ENCODE measurements around the gene URGCP.
"Not testable (repeated sequence)": the region's sequence is repeated elsewhere in the genome, so short reads cannot be mapped to it uniquely, and the experiment has no call there.

Gene URGCP

GRCh38 chr7:43872406-43873110 lies 33.8 kb downstream of the URGCP start:
- DNase-seq, result peak; percentile 59 to 85 (median 76)

GRCh38 chr7:43871064-43871463 lies 35.3 kb downstream of the URGCP start:
- DNase-seq, result no peak

DNA sequence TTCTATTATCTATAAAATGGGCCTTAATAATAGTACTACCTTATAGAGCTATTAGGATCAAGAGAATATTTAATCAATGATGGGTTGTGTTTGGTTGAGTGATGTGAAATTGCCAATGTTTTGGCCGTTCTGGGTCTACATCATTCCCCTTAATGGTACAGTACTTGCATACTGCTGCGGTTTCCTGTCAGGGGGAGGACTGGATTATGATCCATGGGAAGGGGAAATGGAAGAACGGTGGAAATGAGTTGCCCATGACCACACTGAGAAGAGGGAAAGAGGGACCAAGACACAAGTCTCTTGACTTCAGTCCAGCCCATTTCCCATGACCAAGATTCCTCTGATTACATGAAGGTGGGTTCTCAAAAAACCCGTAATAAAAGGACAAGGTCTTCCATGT lies 36.1 kb downstream of the URGCP start:
- peak in 2 of 3 donors; percentile 13 to 30 for DNase-seq

GRCh38 chr7:43869867-43870240 lies 36.5 kb downstream of the URGCP start:
- DNase-seq, result peak; percentile 91 to 97 (median 96)

DNA sequence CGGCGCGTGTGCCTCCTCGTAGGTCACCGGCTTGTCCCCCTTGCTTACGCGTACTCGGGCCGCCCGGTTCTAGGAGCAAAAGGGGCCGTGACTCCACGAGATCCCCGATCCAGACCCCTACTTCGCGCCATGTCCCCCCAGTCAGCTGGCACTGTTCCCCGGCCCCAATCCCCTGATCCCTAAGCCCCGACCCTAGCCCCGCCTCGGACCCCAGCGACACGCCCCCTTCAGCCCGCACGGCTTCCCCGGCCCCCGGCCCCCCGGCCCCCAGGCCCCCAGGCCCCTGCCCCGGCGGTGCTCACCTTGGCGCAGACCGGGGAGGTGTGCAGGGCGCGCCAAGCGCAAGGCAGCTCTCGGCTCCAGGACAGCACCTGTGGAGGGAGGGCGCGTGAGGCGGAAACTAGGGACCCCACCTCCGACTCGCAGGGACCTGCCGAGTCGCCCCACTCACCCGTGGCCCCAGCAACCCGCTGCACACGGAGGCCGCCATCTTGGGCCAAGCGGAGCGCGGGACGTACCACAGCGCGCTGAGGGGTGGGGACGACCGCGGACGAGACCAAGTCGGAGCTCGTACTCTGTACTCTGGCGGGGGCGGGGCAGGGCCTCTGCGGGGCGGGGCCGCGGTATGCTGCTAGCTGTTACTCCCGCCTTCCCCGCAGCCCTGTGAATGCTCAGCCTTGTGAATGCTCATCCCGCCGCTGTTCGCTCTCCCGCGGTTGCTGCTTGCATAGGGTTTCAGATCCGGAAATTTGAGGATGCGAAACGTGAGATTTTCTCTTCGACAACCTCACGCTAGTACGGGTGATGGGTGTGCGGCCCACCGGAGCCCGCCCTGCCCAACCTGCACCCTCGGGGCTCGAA lies 37.2 kb downstream of the URGCP start, which contains the start of gene MRPS24:
Gene MRPS24, minus strand, starts transcription at position 512 of the 861 bp plus-strand sequence. Its CDS starts 22 bp downstream, at position 490.
- peak; percentile 94 to 98 (median 98) for DNase-seq

GRCh38 chr7:43868681-43869005 lies 37.8 kb downstream of the URGCP start:
- no peak for DNase-seq

GRCh38 chr7:43868181-43868580 lies 38.2 kb downstream of the URGCP start:
- DNase-seq, result no peak

DNA sequence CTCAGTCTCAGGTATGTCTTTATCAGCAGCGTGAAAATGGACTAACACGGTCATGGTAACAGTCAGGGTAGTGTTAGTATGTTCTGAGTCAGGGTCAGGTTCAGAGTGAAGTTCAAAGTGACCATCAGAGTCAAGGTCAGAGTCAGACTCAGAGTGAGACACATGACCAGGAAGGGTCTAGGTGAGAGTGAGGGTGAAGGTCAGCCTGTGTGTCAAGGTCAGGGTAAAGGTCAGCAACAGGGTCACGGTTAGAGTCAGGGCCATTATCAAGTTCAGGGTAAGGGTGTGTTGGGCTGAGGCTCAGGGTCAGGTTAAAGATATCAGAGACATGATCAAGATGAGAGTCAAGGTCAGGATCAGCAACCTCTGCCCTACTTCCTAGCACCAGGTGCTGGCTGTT lies 41.1 kb downstream of the URGCP start:
- DNase-seq, result no peak

- no peak for DNase-seq
Measured at GRCh38 chr7:43864126-43864525, 42.3 kb downstream of the URGCP start.

DNA sequence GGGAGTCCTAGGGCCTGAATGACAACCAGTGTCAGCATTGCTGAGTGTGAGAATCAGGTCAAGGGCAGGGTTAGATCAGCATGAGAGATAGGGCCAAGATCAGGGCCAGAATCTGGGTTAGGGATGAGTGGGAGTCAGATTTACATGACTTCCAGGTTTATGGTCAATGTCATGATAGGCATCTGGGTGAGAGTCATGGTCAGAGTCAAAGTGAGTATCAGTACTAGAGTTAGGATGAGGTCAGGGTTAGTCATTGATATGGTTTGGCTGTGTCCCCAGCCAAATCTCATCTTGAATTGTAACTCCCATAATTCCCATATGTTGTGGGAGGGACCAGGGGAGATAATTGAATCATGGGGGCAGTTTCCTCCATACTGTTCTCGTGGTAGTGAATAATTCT lies 49.4 kb downstream of the URGCP start:
- DNase-seq, result peak; percentile 28 to 60 (median 35)

GRCh38 chr7:43856316-43856715 lies 50.1 kb downstream of the URGCP start:
- no peak for DNase-seq

DNA sequence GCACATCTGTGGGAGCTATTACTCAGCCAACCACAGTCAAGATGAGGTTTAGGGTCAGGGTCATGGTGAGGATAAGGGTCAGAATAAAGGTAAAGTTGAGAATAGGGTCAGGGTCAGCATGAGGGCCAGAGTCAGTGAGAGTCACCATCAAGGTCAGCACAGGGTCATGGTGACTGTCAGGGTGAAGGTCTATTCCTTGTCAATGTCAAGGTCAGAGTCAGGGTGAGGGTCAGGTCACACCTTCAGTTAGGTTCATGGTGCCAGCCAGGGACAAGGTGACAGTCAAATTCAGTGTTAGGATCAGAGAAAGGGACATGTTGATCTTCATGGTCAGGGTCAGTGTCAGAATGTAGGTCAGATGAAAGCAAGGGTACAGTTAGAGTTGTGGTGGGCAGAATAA lies 51.2 kb downstream of the URGCP start:
- DNase-seq, result no peak

GRCh38 chr7:43851805-43852204 lies 54.6 kb downstream of the URGCP start:
- no peak for DNase-seq

DNA sequence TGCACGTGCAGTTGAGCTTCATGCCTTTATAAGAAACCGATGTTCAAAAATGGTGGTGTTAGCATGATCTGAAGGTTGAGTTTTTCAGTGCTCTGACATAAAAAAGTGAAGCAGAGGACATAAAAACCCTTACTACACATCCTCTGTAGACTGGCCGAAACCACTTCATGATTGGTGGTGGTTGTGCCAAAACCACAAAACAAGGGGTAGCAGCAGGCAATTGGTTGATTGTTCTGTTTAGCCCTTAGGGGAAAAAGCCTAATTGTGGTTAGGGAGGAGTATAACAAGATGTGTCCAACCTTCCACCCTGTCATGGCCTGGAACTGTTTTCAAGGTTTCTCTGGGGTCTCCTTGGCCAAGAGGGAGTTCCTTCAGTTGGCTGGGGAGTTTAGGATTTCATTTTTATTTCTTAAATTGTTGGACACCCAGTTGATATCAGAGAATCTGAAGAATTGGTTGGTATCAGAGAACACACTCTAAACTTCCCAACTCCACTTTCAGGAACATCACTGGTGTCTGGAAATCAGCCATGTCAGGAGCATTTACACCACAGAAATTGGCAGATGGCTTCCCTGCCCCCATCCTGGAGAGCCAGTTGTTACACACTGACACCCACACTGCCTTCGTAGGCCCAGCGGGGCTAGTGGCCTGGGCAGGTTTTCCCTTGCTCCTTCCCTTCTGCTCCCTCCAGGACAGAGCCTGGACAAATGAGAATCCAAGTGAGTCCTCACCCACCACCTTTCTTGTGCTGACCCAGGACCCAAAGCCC lies 55.9 kb downstream of the URGCP start:
- DNase-seq, result no peak

- DNase-seq, result no peak
Measured at GRCh38 chr7:43849047-43849446, 57.3 kb downstream of the URGCP start.

GRCh38 chr7:43847496-43847895 lies 58.9 kb downstream of the URGCP start:
- DNase-seq, result no peak

- no peak for DNase-seq
Measured at GRCh38 chr7:43844662-43845061, 61.7 kb downstream of the URGCP start.

DNA sequence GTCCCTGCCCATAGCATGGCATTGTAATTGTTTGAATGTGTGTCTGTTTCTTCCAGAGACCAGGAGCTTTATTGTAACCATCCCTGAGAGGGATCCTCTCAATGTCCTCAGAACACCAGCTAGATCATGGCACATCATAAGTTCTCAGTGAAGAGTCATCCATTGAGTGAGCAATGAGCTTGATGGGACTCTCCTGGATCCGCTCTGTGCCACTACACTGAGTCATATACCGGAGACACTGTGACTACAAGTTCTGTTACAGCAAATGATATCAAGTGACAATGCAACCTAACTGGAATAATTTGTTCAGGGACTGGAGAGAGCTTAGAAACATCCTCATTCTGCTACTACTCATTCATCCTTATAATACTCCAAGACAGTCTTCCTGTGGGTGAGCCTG lies 62.1 kb downstream of the URGCP start:
- DNase-seq, result peak; percentile 46 to 78 (median 49)

DNA sequence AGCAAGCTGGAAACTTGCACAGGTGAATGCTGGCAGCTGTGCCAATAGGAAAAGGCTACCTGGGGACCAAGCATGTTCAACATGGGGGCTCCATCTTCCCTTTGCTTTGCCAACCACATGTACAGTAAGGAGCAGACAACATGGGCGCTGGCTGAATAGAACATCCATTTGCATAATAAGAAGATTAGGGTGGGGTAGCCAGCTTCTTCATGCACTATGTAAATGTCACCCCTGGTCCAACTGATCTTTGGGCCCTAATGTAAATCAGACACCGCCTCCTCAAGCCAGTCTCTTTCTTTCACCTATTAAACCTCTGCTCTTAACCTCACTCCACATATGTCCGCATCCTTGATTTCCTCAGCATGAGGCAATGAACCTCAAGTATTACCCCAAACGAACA lies 63.1 kb downstream of the URGCP start:
- DNase-seq, result no peak

DNA sequence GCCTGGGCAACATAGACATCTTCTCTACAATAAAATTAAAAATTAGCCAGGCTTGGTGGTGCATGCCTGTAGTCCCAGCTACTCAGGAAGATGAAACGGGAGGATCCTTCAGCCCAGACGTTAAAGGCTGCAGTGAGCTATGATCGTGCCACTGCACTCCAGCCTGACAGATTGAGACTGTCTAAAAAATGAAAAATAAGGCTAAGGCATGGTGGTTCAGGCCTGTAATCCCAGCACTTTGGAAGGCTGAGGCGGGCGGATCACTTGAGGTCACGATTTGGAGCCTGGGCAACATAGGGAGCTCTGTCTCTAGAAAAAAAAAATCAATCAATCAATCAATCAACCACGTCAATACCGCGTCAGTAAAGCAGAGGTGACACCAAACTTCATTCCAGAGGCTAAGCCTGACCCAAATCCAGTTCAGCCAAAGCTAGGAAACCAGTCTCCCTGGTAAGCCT lies 68.2 kb downstream of the URGCP start:
- DNase-seq, result no peak

DNA sequence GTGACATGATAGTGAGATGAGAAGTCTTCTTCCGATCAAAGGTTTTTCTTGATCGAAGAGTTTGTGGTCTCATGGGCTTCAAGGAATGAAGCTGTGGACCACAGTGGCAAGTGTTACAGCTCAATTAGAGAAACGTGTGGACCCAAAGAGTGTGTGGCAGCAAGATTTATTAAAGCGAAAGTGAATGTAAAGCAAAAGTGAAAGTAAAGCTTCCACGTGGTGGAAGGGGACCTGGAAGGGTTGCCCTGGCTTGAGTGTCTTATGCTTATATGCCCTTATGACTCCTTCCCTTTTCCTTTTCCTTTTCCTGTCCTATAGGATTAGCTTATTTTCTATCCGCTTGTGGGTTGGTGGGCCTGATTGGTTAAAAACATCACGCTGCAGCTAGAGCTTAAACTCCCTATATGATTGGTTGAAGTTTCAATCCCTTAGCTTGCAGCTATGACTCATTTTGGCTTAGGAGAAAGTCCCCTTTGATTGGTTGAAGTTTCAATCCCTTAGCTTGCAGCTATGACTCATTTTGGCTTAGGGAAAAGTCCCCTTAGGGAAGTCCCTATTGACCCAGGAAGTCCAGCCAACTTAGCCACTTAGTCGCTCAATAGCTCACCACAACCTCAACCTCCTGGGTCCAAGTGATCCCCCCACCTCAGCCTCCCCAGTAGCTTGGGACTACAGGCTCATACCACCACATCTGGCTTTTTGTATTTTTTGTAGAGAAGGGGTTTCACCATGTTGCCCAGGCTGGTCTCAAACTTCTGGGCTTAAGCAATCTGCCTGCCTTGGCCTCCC lies 71.7 kb downstream of the URGCP start:
- peak; percentile 83 to 91 (median 83) for DNase-seq

GRCh38 chr7:43830917-43831316 lies 75.5 kb downstream of the URGCP start:
- DNase-seq, result not testable (repeated sequence)

Data from suppressor macrophage treated with lipopolysaccharide for 1 hour (primary cell).